GM19397 (cell line): Measurements from ENCODE around the gene CCDC6.
A peak's percentile ranks its signal among the peaks of the same experiment; 100 is the strongest.
"Not testable (repeated sequence)": the region's sequence is repeated elsewhere in the genome, so short reads cannot be mapped to it uniquely, and the experiment has no call there.

Experiments
- ATAC-seq: cut with Tn5 transposase; IDR thresholded peaks from one replicate; pipeline ENCODE4 v1.9.1; 2021; ENCODE audit warnings: mild to moderate bottlenecking, moderate library complexity; ENCODE audit not compliant: unreplicated experiment

CCDC6 gene

DNA sequence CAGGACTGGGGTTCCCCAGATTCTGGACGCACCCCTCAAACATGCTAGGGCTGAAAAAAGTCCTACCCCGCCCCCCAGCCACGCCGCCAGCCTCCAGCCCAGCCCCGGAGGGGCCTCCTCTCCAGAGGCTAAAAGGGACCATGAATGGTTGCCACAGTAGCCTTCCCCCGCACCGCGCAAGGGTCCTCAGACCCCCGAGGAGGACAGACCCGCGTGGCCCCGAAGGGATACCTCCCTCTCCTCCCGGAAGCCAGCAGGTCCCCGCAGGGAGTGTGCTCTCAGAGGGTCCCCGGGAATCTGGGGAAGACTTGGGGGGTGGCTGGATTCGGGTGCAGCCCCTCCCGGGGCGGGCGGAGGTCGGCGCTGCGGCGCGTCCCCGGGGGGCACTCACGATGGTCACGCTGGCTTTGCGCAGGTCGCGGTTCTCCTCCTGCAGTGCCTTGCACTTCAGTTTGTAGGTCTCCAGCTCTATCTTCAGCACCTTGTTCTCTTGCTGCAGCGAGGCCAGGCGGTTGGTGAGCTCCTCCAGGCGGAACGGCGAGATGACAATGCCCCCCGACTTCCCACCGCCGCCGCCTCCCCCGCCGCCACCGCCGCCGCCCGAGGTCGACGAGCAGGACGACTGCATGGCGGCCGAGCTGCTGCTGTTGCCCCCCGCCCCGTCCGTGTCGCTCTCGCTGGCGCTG lies 482 bp downstream of the CCDC6 start:
- no peak for ATAC-seq

- ATAC-seq: peak; percentile 35
Observed at GRCh38 chr10:59905066-59905730, 1.2 kb downstream of the CCDC6 start.

GRCh38 chr10:59904426-59905065 lies 1.8 kb downstream of the CCDC6 start:
- no peak for ATAC-seq

DNA sequence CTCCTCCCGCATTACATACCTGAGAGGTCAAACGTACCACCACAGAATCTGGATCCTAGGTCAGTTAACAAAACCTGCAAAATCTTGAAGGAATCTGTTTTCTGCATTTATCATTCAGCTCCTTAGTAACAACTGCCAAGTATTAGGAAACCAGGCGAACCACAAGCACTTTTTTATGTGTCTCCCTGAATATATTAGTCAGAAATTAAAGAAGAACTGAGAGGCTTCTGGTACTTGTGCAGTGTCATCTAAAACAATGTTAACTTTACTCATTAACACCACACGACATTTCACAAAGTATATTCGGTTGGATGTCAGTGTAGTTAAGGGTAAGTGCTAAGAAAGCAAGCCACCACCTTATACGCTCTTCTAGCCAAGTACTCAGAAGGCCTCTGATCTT lies 2.5 kb downstream of the CCDC6 start:
- no peak for ATAC-seq

DNA sequence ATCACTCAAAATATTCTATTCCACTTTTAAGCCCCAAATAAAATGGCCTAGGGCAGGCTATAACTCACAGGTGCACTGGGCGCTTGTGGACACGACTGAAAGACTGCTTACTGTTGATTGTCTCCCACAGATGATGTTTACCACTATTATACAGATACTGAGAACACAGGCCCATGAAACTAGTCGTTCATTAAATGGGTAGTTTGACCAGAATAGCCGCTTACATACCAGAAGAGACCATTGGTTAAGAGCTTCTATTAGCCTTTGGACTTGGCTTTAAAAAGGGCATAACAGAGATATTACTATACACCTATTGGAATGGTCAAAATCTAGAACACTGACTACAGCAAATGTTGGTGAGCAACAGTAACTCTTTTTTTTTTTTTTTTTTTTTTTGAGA lies 4.3 kb downstream of the CCDC6 start:
- ATAC-seq: no peak

GRCh38 chr10:59901470-59901869 lies 4.9 kb downstream of the CCDC6 start:
- no peak for ATAC-seq

DNA sequence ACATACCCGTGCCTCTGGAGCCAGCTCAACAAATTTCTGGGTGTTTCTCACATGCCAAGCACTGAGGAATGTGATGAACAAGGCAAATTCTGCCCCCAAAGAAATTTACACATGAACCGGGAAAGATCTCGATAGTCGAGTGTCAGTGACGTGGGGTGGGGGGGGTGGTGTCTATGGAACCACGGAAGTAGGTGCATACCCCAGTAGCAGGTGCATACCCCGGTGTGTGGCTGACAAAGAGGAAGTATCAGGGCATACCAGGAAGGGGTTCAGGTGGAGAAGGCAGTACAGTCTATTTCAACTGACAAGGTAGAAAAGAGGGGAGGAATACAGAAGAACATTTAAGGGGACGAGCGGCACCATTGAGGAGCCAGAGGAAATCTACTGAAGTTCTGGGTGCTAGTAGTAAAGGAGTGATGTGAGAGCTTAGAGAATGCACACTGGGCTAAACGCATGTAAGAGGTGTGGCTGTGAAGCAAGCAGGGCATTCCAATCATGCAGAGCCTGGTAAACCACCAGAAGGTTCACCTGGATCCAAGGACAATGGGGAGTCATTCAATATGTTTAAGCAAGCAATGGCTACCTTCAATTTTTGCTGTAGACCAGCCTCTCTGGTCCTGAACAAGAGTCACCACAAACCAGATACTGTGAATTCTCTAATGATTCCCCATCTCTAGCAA lies 6.2 kb downstream of the CCDC6 start:
- ATAC-seq: no peak

GRCh38 chr10:59898125-59898835 lies 8.1 kb downstream of the CCDC6 start:
- ATAC-seq: no peak

DNA sequence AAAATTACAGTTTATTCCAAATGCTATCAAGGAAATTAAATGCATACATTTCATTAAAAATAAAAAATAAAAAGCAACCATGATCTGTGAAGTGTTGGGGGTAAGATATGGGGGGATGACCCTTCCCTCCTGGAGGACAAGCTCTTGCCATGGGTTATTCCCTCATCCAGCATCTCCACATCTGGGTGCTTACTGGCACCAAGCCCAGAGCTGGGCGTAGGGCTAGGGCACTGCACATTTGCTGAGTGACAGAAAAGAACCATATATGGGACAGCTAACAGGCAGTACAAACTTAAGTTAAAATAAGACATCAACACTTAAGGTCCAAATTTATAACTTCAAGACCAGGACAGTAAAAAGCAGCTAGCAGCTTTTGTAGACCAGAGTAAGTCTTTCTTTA lies 10.2 kb downstream of the CCDC6 start:
- no peak for ATAC-seq

DNA sequence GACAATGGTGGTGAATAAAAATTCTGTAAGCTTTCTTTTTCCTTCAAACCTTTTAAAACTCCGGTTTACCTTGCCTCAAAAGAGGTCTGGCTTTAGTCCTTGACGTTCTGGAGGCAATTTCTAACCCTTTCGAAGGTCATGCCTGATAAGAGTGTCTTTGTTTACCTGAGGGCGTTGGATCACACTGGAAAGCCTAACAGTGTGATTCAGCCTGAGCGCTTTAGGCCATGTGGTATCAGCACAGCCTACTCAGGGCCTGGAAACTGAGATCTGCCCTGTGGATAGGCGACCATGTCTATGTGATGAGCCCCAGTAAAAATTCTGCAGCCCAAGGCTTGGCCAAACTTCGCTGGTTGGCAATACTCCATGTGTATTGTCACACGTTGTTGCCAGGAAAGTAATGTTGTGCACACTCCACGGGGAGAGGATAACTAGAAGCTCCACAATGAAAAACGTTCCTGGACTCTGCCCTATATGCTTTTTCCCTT lies 10.7 kb downstream of the CCDC6 start:
- no peak for ATAC-seq

GRCh38 chr10:59894114-59894513 lies 12.2 kb downstream of the CCDC6 start:
- ATAC-seq: no peak

- ATAC-seq: no peak
Observed at GRCh38 chr10:59892697-59893096, 13.7 kb downstream of the CCDC6 start.

GRCh38 chr10:59891936-59892335 lies 14.4 kb downstream of the CCDC6 start:
- no peak for ATAC-seq

- ATAC-seq: no peak
Observed at GRCh38 chr10:59891349-59891748, 15.0 kb downstream of the CCDC6 start.

GRCh38 chr10:59888781-59889435 lies 17.4 kb downstream of the CCDC6 start:
- no peak for ATAC-seq

DNA sequence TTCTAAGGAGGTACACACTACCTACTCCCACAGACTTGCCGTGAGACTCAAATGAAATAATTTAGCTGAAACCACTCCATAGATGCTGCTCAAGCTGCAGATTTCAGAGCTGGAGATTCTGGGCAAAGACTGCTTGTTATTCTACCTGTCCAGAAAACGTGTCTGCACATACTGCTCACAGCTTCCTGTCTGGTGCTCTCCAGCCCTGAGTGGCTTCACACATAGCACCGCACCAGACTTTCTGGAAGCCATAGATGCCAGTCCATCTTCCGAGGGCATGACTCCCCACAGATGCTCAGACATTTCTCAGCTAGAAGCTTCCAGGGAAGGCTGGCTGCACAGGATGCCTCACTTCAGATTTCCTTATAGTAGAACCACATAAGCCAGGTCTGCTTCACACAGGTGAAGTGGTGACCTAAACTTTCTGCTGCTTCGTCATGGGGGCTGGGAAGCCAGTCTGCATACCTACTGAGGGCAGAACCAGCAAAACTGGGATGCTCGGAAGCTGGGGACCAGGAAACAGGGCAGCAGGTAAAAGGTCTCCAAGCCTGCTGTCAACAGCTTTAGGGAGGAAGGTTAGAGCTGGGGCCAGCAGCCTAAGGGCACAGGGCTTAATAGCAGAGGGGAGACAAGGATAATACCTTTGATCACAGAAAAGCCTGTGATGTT lies 18.2 kb downstream of the CCDC6 start:
- no peak for ATAC-seq

- no peak for ATAC-seq
Observed at GRCh38 chr10:59887006-59887405, 19.4 kb downstream of the CCDC6 start.

- peak; percentile 81 for ATAC-seq
Observed at GRCh38 chr10:59885430-59886134, 20.8 kb downstream of the CCDC6 start.

GRCh38 chr10:59884893-59885292 lies 21.5 kb downstream of the CCDC6 start:
- not testable (repeated sequence) for ATAC-seq
